Trophoblast cell (in vitro differentiated cells and primary cell): ENCODE measurements around the gene SEMA3A.

Experiments used
- DNase-seq, 2 donors: peaks; one replicate each; pipeline ENCODE4 v3.0.0-alpha.2; 2016
- H2AFZ ChIP-seq: 2 replicates; pipeline ENCODE4 v1.6.1; 2013; ENCODE audit warnings: low read length, moderate library complexity, mild to moderate bottlenecking; ENCODE audit not compliant: insufficient read depth, poor library complexity
- H2AK5ac ChIP-seq: 2 replicates; pipeline ENCODE4 v1.6.1; 2013; ENCODE audit warnings: mild to moderate bottlenecking, low read length
- H2BK120ac ChIP-seq: 2 replicates; pipeline ENCODE4 v1.6.1; 2013; ENCODE audit warnings: low read length, mild to moderate bottlenecking, moderate library complexity; ENCODE audit not compliant: insufficient read depth, poor library complexity
- H2BK12ac ChIP-seq: 2 replicates; pipeline ENCODE4 v1.6.1; 2013; ENCODE audit warnings: mild to moderate bottlenecking, low read length, moderate library complexity
- H2BK5ac ChIP-seq: 2 replicates; pipeline ENCODE4 v1.6.1; 2013; ENCODE audit warnings: low read length, low read depth, moderate library complexity, mild to moderate bottlenecking; ENCODE audit not compliant: poor library complexity
- H3K14ac ChIP-seq: 2 replicates; pipeline ENCODE4 v1.6.1; 2013; ENCODE audit warnings: mild to moderate bottlenecking, low read length
- H3K18ac ChIP-seq: 2 replicates; pipeline ENCODE4 v1.6.1; 2013; ENCODE audit warnings: mild to moderate bottlenecking, low read length
- H3K23ac ChIP-seq: 2 replicates; pipeline ENCODE4 v1.6.1; 2013; ENCODE audit warnings: low read length
- H3K27ac ChIP-seq: 2 replicates; pipeline ENCODE4 v1.5.1; 2013; ENCODE audit warnings: low read depth, mild to moderate bottlenecking, inconsistent platforms, low read length, moderate library complexity
- H3K27me3 ChIP-seq: 2 replicates; pipeline ENCODE4 v1.6.1; 2013; ENCODE audit warnings: inconsistent platforms, mild to moderate bottlenecking, low read length, moderate library complexity; ENCODE audit not compliant: insufficient read depth
- H3K36me3 ChIP-seq, 2 experiments: 1 replicate in 1 of 2; 2 replicates in 1 of 2; pipeline ENCODE4 v1.6.1; 2013; ENCODE audit warnings: low read length in 2 of 2, mild to moderate bottlenecking in 2 of 2, moderate library complexity in 1 of 2; ENCODE audit not compliant: insufficient read depth in 2 of 2, control insufficient read depth in 1 of 2
- H3K4ac ChIP-seq: 2 replicates; pipeline ENCODE4 v1.6.1; 2013; ENCODE audit warnings: low read depth, mild to moderate bottlenecking, low read length, moderate library complexity
- H3K4me1 ChIP-seq, 2 experiments: 1 replicate in 1 of 2; 2 replicates in 1 of 2; pipeline ENCODE4 v1.6.1; 2013; ENCODE audit warnings: low read length in 2 of 2, mild to moderate bottlenecking in 2 of 2, moderate library complexity in 1 of 2; ENCODE audit not compliant: insufficient read depth in 2 of 2, control insufficient read depth in 1 of 2
- H3K4me2 ChIP-seq: 2 replicates; pipeline ENCODE4 v1.6.1; 2013; ENCODE audit warnings: inconsistent platforms, mild to moderate bottlenecking, low read length, moderate library complexity
- H3K4me3 ChIP-seq: 2 replicates; pipeline ENCODE4 v1.5.1; 2013; ENCODE audit warnings: mild to moderate bottlenecking, low read depth, low read length, inconsistent platforms
- H3K79me1 ChIP-seq: one replicate; pipeline ENCODE4 v1.6.1; 2013; ENCODE audit warnings: low read length
- H3K79me2 ChIP-seq: 2 replicates; pipeline ENCODE4 v1.6.1; 2013; ENCODE audit warnings: low read length, mild to moderate bottlenecking; ENCODE audit not compliant: control insufficient read depth, insufficient read depth, poor library complexity
- H3K9ac ChIP-seq: 2 replicates; pipeline ENCODE4 v1.6.1; 2013; ENCODE audit warnings: mild to moderate bottlenecking, low read length
- H3K9me3 ChIP-seq: 2 replicates; pipeline ENCODE4 v1.6.1; 2013; ENCODE audit warnings: low read depth, mild to moderate bottlenecking, control low read depth, inconsistent platforms, low read length; ENCODE audit not compliant: insufficient read depth
- H4K12ac ChIP-seq: 2 replicates; pipeline ENCODE4 v1.6.1; 2013; ENCODE audit warnings: low read depth, mild to moderate bottlenecking, low read length, moderate library complexity
- H4K8ac ChIP-seq: 2 replicates; pipeline ENCODE4 v1.6.1; 2013; ENCODE audit warnings: low read depth, mild to moderate bottlenecking, low read length, moderate library complexity
- H4K91ac ChIP-seq: one replicate; pipeline ENCODE4 v1.6.1; 2013; ENCODE audit warnings: low read depth, mild to moderate bottlenecking, low read length, moderate library complexity
- WGBS: extraction: QIAGEN DNeasy Blood & Tissue Kit; methylation state at CpG from one replicate; pipeline ENCODE4 v1.1.7; 2013; ENCODE audit warnings: missing lambda C conversion rate; ENCODE audit not compliant: insufficient read length, insufficient coverage; ENCODE audit errors: extremely low coverage; 5-methylcytosine and 5-hydroxymethylcytosine counted together

Gene SEMA3A

DNA sequence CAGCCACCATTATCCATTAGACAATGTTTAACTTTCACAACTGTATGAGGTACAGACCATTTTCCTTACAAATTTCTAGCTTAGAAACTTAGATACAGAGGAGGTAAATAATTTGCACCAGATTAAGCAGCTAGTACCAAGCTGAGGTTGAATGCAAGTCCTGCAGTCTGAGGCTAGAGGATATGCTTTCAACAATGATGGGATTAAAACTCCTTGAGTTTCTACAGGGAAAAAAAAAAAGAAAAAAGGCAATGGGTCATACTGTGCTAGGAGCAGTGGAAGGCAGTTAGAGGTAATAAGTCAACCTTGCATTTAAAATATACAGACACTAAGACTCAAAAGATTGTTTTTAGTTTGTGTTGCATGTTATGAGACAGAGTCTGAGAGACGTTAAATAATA is 86.5 kb downstream of the SEMA3A start:
- Histone ChIP-seq H2BK5ac (no peak overlapping the region), H2AK5ac (no peak overlapping the region), H2AFZ (no peak overlapping the region), H3K4ac (no peak overlapping the region), H3K27ac (no peak overlapping the region), H3K4me2 (no peak overlapping the region), H3K27me3 (no peaks in the 10 kb centered on the region), H3K18ac (no peak overlapping the region), H4K8ac (no peak overlapping the region), H2BK12ac (no peak overlapping the region), H3K9ac (no peak overlapping the region), H2BK120ac (no peak overlapping the region), H4K12ac (no peak overlapping the region), H3K79me1 (no peaks in the 10 kb centered on the region), H3K4me1 (peaks cover 2 to 3% of the 10 kb centered on the region in 2 experiments), H3K36me3 (no peaks in the 10 kb centered on the region), H3K23ac (no peak overlapping the region), H3K79me2 (no peaks in the 10 kb centered on the region), H3K4me3 (no peak overlapping the region), H4K91ac (no peak overlapping the region), H3K14ac (no peak overlapping the region), H3K9me3 (no peaks in the 10 kb centered on the region)
- WGBS, result no CpG with 5 or more reads among the region's 1 CpG
- no peak for DNase-seq

DNA sequence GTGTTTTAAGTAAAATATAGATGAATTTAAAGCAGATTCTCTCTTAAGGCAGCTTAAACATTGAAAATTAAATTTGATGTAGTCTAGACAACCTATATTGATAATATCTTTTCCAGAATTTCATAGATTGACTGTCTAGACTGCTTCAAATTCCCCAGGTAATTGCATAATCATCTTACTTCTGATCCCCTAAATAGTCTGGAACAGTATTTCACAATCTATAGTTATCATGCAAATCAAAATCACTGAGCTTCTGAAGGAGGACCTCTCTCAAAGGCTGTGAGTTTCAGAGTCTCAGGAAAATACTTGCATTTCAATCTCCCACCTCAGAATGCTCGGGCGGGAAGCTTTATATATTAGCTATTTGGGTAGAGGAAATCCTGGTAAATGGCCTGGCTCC is 87.3 kb downstream of the SEMA3A start:
- no peaks in the 10 kb centered on the region for H3K36me3 ChIP-seq

GRCh38 chr7:84106291-84106690 is 88.3 kb downstream of the SEMA3A start:
- H4K91ac ChIP-seq, result no peak overlapping the region
- H3K36me3 ChIP-seq, result no peaks in the 10 kb centered on the region
- no peaks in the 10 kb centered on the region for H3K9me3 ChIP-seq
- H2BK120ac ChIP-seq, result no peak overlapping the region
- no peak overlapping the region for H4K12ac ChIP-seq
- H3K4me1 ChIP-seq, result peaks cover 2 to 3% of the 10 kb centered on the region in 2 experiments
- H3K4ac ChIP-seq, result no peak overlapping the region
- no peak overlapping the region for H3K9ac ChIP-seq
- no peak overlapping the region for H3K4me2 ChIP-seq
- no peak overlapping the region for H2BK12ac ChIP-seq
- no CpG with 5 or more reads among the region's 3 CpGs for whole genome bisulfite sequencing
- H3K27ac ChIP-seq, result no peak overlapping the region
- no peaks in the 10 kb centered on the region for H3K27me3 ChIP-seq
- H3K79me2 ChIP-seq, result no peaks in the 10 kb centered on the region
- H2AK5ac ChIP-seq, result no peak overlapping the region
- H2AFZ ChIP-seq, result no peak overlapping the region
- H3K18ac ChIP-seq, result no peak overlapping the region
- H4K8ac ChIP-seq, result no peak overlapping the region
- H3K4me3 ChIP-seq, result no peak overlapping the region
- no peak overlapping the region for H3K14ac ChIP-seq
- no peak overlapping the region for H2BK5ac ChIP-seq
- DNase-seq, result peak; percentile 19 to 92
- H3K23ac ChIP-seq, result no peak overlapping the region
- H3K79me1 ChIP-seq, result no peaks in the 10 kb centered on the region

More for the DNA sequence above, 87.3 kb downstream of the SEMA3A start:
- no peaks in the 10 kb centered on the region for H3K79me1 ChIP-seq
- no peaks in the 10 kb centered on the region for H3K79me2 ChIP-seq
- H2BK120ac ChIP-seq, result no peak overlapping the region
- H3K9ac ChIP-seq, result no peak overlapping the region
- H4K8ac ChIP-seq, result no peak overlapping the region
- H4K91ac ChIP-seq, result no peak overlapping the region
- H3K27me3 ChIP-seq, result no peaks in the 10 kb centered on the region
- H2AK5ac ChIP-seq, result no peak overlapping the region
- no peaks in the 10 kb centered on the region for H3K9me3 ChIP-seq
- H2AFZ ChIP-seq, result no peak overlapping the region
- no CpG with 5 or more reads among the region's 2 CpGs for WGBS
- H3K27ac ChIP-seq, result peak overlapping the region; percentile 41
- no peak overlapping the region for H2BK5ac ChIP-seq
- H3K18ac ChIP-seq, result no peak overlapping the region
- H3K4me3 ChIP-seq, result no peak overlapping the region
- no peak overlapping the region for H3K4ac ChIP-seq
- no peak overlapping the region for H3K4me2 ChIP-seq
- H4K12ac ChIP-seq, result no peak overlapping the region
- peak in 1 of 2 donors; percentile 43 for DNase-seq
- no peak overlapping the region for H3K23ac ChIP-seq
- H2BK12ac ChIP-seq, result no peak overlapping the region
- H3K14ac ChIP-seq, result no peak overlapping the region
- H3K4me1 ChIP-seq, result peaks cover 2 to 3% of the 10 kb centered on the region in 2 experiments

GRCh38 chr7:84105586-84105985 is 89.0 kb downstream of the SEMA3A start:
- no peak overlapping the region for H3K4me3 ChIP-seq
- no CpG with 5 or more reads among the region's 1 CpG for WGBS
- DNase-seq, result no peak

More at GRCh38 chr7:84105586-84105985, 89.0 kb downstream of the SEMA3A start:
- Histone ChIP-seq H2BK12ac (no peak overlapping the region), H3K4me1 (peaks cover 2 to 3% of the 10 kb centered on the region in 2 experiments), H3K9ac (no peak overlapping the region), H3K27me3 (no peaks in the 10 kb centered on the region), H2BK120ac (no peak overlapping the region), H3K23ac (no peak overlapping the region), H3K4ac (no peak overlapping the region), H3K4me2 (no peak overlapping the region), H3K14ac (no peak overlapping the region), H3K79me2 (no peaks in the 10 kb centered on the region), H3K27ac (no peak overlapping the region), H4K8ac (no peak overlapping the region), H2BK5ac (no peak overlapping the region), H4K12ac (no peak overlapping the region), H2AK5ac (no peak overlapping the region), H3K9me3 (no peaks in the 10 kb centered on the region), H3K79me1 (no peaks in the 10 kb centered on the region), H4K91ac (no peak overlapping the region), H2AFZ (no peak overlapping the region), H3K36me3 (no peaks in the 10 kb centered on the region), H3K18ac (no peak overlapping the region)
